ENCODE results near the gene SERGEF.
"Not testable (repeated sequence)": the region's sequence is repeated elsewhere in the genome, so short reads cannot be mapped to it uniquely, and the experiment has no call there.

SERGEF gene

DNA sequence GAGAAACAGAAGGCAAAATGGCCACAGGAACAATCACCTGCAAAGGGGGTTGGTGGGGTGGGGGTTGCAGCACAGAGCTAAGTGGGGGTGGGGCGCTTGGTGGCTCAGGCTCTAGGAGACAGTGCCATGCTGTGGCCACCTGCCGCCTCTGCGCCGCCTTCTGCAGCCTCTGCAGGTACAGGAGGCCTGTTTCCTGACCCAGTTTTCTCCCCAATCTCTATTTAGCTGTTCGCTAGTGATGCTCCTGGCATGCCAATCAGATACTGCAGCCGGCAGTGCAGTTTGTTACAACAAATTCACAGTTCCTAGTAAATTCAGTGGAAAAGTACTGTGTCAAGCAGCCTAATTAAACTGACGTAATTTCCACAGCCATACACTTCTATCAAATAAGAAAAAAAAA is 106.4 kb downstream of the SERGEF start:
- no peak for DNase-seq (ENCODE audit: low read depth)

DNA sequence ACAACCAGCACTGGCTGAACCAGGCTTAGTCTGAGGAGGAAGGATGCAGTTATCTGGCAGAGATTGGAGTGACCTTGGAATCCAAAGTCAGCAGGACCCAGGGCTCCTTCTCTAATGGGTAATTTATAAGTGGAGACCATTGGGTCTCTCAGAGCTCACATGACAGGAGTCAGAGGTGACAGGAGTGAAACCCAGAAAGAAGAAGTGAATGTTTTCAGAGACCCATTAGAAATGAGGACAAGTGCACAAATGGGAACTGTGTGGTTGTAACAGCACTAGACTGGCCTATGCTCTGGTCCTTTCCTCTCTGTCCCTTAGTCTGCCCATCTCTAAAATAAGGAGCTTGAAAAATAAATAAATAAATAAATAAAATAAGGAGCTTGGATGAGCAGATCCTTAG is 107.4 kb downstream of the SERGEF start:
- no peak for DNase-seq (ENCODE audit: low read depth)

DNA sequence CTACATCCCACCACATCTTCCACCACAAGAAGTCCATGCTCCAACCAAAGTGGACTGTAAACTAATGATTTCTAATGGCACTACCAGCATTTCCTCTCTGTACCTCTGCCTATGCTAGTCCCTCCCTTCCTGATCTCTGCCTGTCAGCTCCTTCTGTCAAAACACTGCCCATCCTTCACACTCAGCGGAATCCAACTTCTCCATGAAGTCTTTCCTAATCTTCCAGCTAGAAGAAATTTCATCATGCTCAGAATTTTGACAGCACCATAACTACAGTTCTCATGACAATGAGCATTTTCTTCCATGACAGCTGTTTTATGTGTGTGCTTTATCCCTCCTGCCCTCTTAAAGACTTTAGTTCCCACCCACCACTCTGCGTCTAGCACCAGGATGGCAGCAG is 111.4 kb downstream of the SERGEF start:
- DNase-seq (ENCODE audit: low read depth) = no peak

DNA sequence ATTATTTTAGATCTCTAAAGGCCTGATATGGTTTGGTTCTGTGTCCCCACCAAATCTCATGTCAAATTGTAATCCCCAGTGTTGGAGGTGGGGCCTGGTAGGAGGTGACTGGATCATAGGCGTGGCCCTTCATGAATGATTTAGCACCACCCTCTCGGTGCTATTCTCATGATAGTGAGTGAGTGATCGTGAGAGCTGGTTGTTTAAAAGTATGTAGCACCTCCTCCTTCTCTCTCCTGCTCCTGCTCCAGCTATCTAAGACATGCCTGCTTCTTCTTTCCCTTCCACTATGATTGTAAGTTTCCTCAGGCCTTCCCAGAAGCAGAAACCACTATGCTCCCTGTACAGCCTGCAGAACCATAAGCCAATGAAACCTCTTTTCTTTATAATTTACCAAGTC is 114.1 kb downstream of the SERGEF start:
- no peak for DNase-seq (ENCODE audit: low read depth)

DNA sequence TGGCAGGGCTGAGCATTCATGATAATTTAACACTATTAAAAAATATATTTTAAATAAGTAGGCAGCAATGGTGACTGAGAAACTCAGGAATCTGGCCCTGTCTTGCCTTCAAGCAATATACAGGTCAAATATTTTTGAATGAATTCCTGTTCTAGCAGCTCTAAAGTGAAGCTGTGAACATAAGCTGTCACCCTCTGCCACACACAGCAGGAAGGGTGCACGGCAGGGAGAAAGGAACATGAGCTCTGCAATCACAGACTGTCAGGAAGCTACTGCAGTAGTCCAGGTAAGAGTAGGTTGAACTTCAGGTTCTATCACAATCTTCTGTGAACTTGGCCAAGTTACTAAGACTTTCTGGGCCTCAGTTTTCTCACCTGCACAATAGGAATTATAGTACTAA is 114.8 kb downstream of the SERGEF start:
- no peak for DNase-seq (ENCODE audit: low read depth)

DNA sequence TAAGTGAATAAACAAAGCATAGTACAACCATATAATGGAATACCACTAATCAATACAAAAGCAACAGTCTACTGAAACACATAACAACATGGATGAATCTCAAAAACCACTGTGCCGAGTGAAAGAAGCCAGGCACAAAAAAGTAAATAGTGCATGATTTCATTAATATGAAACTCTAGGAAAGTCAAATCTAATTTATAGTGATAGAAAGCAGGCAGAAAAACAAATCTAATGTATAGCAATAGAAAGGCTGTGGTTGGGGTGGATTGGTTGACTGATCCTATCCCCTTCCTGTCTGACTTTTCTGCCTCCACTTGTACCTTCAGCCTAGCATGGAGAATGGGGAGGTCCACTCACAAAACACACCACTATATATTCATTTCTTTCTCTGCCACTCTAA is 115.4 kb downstream of the SERGEF start:
- no peak for DNase-seq (ENCODE audit: low read depth)

DNA sequence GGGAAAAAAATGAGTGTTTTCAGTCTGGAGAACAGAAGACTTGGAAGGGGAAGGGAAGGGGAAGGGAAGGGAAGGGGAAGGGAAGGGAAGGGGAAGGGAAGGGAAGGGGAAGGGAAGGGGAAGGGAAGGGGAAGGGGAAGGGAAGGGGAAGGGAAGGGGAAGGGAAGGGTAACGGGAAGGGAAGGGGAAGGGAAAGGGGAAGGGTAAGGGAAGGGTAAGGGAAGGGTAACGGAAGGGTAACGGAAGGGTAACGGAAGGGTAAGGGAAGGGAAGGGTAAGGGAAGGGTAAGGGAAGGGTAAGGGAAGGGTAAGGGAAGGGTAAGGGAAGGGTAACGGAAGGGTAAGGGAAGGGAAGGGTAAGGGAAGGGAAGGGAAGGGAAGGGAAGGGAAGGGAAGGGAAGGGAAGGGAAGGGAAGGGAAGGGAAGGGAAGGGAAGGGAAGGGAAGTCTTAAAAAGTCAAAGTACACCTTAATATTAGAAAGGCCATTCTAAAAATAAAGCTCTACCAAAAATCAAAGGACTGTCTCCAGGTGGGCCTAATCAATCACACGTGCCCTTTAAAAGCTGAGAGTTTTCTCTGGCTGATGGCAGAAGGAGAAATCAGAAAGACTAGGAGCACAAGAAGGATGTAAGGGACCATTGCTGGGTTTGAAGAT is 116.2 kb downstream of the SERGEF start:
- DNase-seq (ENCODE audit: low read depth) = not testable (repeated sequence)

DNA sequence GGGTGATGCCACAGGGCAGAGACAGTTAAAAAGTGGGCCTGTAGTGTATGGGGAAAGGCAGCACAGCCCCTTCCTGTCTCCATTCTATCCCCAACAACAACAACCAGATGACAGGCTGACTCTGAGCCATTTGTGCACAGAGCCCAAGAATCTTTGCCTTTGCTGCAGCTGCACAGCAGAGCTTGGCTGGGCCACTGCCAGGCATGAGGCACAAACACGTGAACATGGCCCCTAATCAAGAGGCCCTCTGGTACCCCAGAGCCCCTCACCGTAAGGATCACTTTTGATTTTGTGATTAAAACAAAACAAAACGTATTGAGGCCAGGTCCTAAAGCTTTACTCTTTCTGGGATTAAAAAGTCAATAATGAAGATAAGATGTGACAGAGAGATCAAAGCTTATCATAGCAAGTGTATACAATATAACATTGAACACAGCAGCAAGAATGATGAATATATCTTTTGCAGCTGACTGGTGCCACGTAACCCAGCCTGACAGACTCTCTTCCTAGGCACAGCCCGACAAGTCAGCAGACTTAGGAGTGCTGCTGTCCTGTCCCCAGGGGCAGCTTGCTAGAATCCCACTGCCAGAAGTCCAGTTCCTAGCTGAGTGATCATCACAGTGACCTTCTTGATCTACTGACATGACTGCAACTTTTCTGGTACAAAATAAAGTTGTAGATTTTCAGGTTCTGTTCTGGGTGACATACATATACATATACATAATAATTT is 117.8 kb downstream of the SERGEF start:
- no peak for DNase-seq (ENCODE audit: low read depth)

DNA sequence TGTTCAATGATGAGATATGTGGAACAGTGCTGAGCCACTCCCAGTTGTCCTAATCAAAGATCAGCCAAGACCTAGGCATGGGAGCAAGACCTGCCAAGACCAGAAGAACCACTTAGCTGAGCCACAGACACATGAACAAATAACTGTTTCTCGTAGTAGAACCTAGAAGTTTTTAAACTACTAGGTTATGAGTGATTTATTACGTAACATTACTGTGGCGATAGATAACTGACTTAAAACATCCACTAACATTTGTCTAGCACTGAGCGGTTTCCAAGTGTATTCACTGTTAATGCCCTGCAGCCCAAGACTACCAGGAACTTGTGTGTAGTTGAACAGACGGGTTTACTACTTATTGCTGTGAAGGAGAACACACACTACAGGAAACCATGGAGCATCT is 120.4 kb downstream of the SERGEF start:
- no peak for DNase-seq (ENCODE audit: low read depth)

DNA sequence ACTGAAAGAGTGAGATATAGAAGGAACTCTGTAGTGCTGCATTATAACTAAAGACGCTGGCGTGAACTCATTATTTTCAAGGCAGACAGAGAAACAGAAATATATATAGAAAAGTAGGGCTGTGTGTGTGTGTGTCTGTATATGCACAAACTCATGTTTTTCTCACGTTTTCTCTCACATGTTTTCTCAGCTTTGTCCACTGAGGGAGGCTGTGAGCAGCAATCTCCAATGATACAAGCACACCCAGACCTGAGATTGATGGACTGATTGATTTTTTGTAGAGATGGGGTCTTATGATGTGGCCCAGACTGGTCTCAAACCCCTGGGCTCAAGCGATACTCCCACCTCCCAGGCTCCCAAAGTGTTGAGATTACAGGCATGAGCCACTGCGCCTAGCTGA is 122.5 kb downstream of the SERGEF start:
- DNase-seq (ENCODE audit: low read depth) = no peak

DNA sequence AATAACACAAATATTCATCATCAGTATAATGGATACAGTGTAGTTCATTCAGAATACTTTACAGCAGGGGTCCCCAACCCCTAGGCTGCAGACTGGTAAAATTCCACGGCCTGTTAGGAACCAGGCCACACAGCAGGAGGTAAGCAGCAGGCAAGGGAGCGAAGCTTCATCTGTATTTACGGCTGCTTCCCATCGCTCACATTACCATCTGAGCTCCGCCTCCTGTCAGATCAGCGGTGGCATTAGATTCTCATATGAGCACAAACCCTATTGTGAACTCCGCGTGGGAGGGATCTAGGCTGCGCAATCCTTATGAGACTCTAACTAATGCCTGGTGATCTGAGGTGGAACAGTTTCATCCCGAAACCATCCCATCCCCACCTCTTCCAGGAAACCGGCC is 125.1 kb downstream of the SERGEF start:
- DNase-seq (ENCODE audit: low read depth) = no peak

DNA sequence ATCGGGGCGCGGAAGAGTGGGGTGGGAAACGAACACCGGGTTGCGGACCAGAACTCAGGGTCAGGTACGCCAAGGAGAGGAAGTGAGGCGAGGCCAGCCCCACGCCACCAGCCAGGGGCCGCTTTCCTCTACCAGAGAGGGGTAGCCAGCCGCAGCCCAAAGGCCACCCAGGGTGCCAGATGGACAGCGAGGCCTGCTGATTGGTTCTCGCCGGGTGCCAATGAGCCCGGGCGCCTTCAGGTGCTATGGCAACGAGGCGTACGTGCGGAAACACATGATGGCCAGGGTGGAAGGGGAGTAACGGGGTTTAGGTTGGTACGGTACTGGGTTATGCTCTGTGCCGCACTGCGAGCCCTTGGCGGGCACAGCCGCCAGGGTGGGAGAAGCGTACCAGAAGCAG is 128.9 kb downstream of the SERGEF start:
- no peak for DNase-seq (ENCODE audit: low read depth)

DNA sequence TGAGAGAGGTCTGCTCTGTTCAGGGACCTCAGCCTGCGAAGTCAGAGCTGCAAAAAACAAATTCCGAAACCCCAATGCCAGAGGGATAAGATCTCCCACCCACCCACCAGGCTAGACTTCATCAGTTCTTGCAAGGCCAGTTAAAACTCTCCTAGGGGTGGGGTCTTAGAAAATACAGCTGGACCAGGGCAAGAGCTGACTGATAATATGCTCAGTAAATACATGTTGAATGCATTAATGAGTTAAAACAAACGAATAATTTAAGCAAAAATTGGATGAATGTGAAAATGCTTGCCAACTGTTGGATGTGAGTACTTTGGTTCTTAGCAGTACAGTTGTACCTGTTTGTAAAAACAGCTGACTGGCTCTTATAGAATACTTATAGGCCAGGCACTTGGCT is 129.8 kb downstream of the SERGEF start:
- no peak for DNase-seq (ENCODE audit: low read depth)

DNA sequence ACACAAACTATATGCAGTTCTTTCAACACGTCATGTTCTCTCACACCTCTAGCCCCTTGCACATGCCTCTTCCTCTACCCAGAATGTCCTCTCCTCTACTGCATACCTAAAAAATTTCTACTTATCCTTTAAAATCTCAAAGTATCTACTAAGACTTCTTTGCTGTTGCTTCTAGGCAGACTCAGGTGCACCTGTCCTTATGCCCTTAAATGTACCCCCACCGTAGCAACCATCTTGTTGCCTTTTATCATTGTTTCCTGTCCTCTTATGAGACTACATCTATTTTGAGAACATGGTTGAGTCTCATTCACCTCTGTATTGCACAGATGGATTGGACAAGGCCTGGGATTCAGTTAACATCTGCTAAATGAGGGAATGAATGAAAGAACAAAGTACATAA is 134.1 kb downstream of the SERGEF start:
- no peak for DNase-seq (ENCODE audit: low read depth)

DNA sequence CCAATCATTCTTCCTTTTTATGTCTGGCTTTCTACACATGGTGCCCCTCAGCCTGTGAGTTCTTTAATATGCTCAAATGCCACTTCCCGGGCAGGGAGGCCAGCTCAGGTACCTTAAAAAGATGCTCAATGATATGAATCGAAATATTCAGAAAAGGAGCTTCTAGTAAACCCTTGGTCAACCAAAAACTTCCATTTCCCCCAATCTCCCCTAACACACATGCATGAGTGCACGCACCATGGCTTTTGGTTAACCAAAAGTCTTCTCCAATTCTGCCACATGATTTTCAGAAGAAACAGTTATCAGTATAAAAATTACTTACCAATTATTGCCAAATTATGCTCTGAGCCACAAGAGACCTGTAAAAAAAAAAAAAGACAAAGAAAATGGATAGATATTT is 135.0 kb downstream of the SERGEF start:
- DNase-seq (ENCODE audit: low read depth) = no peak

DNA sequence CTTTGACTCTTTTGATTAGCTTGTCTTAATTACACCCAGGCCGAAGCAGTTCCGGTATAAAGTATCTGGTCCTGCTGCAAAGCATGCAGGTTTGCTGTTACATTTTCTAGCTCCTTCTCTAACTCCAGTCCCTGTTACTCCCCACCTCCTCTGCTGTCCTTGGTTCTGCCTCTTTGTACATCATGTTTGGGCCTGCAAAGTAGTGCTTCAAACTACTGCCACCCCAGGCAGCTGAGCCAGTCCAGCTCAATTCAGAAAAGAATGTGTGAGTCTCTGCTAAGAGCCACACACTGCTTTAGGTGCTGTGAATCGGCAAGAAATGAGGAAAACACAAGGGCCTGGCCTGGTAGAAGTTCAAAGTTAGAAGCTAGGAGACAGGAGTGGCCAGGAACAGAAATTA is 136.0 kb downstream of the SERGEF start:
- DNase-seq (ENCODE audit: low read depth) = no peak

DNA sequence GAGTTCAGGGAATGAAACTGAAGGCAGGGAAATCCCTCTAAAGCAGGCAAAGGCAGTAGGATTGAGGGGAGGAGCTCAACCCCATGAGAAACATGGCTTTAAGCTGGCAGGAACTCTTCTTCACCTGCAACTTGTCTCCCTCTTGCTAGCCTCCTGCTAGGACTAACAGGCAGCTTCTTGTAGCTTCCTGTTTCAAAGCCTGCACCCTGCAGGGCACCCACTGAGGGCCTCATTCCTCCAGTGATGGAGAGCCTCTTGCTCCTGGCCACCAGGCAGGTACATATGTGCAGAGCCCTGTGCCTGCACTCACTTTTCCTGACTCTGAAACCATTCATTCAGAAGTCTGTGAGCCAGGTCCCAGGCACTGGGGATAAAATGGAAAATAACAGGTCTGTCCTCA is 137.0 kb downstream of the SERGEF start:
- DNase-seq (ENCODE audit: low read depth) = no peak

DNA sequence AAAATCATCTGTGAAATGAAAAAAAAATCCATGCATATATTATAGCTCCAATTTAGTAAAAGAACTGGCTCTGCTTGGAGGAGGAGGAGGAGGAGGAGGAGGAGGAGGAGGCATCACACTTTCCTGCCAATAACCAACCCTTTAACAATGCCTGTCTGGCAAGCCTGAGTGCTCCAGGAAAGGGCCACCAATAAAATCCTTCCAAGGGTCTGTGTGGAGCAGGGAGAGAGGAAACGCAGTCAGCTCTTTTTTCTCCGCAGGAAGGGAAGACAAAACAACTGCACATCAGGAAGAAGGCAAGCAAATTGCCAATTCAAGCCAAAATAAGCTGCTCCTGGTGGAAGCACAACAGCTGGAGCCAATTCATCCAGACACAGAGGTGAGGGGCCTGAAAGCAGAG is 139.3 kb downstream of the SERGEF start:
- no peak for DNase-seq (ENCODE audit: low read depth)

DNA sequence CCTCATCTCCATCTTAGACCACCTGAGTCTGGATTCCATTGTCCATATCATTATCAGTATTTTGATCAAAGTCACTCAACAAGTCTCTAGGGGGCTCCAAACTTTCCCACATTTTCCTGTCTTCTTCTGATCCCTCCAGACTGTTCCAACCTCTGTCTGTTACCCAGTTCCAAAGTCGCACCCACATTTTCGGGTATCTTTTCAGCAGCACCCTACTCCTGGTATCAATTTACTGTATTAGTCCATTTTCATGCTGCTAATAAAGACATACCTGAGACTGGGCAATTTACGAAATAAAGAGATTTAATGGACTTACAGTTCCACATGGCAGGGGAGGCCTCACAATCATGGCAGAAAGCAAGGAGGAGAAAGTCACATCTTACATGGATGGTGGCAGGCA is 144.4 kb downstream of the SERGEF start:
- not testable (repeated sequence) for DNase-seq (ENCODE audit: low read depth)

DNA sequence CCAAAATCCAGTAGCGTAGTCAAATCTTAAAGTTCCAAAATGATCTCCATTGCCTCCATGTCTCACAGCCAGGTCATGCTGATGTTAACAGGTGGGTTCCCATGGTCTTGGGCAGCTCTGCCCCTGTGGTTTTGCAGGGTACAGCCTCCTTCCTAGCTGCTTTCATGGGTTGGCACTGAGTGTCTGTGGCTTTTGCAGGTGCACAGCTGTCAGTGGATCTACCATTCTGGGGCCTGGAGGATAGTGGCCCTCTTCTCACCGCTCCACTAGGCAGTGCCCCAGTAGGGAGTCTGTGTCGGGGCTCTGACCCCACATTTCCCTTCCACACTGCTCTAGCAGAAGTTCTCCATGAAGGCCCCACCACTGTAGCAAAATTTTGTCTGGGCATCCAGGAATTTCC is 145.5 kb downstream of the SERGEF start:
- no peak for DNase-seq (ENCODE audit: low read depth)

DNA sequence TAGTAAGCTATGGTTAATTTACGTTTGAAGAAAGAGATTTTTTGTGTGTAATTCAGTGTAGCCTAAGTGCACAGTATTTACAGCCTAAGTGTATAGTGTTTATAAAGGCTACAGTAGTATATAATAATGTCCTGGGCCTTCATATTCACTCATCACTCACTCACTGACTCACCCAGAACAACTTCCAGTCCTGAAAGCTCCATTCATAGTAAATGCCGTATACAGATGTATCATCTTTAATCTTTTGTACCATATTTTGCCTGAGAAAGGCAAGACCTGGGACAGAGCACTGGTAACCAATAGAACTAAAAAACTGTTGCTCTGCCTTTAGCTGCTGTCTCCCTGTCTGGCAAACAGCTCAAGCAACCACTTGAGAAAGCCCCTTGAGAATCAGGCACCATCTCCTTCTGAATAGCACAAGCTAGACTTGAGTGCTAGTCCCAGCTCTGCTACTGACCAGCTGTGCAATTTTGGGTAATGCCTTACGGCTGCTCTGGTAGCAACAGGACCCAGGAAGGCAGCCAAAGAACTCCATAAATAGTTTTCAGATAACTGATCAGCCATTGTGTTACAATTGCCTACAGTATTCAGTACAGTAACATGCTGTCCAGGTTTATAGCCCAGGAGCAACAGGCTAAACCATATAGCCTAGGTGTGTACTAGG is 146.9 kb downstream of the SERGEF start:
- DNase-seq (ENCODE audit: low read depth) = no peak

DNA sequence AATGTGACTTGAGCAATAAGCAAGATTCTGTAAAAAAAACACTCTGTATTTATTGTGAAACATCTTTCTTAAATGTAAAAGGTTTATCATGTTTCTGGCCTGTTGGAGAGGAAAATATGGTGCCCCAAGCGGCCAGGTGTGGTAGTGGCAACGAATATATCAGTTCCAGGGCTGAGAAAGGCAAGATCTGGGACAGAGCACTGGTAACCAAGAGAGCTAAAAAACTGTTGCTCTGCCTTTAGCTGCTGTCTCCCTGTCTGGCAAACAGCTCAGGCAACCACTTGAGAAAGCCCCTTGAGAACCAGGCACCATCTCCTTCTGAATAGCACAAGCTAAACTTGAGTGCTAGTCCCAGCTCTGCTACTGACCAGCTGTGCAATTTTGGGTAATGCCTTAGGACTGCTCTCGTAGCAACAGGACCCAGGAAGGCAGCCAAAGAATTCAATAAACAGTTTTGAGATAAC is 148.3 kb downstream of the SERGEF start:
- no peak for DNase-seq (ENCODE audit: low read depth)

DNA sequence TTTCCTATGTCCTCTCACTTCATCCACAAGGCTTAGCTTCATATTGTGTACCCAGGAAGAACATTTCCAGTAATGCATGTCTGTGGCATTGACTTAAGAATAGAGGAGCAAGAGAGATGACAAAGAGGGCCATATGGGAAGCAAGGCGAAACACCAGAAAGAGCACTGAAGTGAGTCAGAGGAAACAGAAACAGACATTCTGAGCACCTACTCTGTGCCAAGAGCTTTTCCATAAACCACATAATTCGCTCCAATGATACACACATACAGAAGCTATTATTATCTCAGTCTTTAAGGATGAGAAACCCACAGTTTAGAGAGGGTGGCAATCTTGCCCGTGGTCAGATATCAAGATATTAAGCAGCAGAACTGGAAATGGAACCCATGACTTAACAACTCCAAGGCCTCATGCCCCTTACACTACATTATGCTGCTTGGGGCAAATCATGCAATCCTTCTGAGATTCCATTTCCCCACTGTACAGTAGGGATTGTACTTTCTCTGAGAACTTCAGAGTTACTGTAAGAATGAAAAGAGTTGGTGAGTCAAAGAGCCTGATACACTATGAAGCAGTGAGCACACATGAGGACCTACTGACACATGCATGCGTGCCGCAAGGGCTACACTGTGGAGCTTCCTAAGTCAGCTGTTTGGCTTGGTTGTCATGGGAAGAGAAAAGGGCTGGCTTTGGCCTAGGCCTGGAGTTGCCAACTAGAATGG is 151.7 kb downstream of the SERGEF start:
- no peak for DNase-seq (ENCODE audit: low read depth)
